ENCODE results near the gene AKAP6.

Gene AKAP6

GRCh38 chr14:32813401-32813800, 484.3 kb downstream of the AKAP6 start:
- TF ChIP-seq CTCF (IDR thresholded peaks at IDR 0.05; ENCODE audit: borderline replicate concordance, control extremely low read depth, extremely low read depth, insufficient read depth, missing control alignments) = no peak
- no peak for DNase-seq (ENCODE audit: low spot score)
- in situ Hi-C loops (cut with MboI; ENCODE audit: low sequenced_read_pairs, unreplicated experiment) = no loop called here

- no peak for DNase-seq (ENCODE audit: low spot score)
- TF ChIP-seq CTCF (IDR thresholded peaks at IDR 0.05; ENCODE audit: borderline replicate concordance, control extremely low read depth, extremely low read depth, insufficient read depth, missing control alignments) = no peak
- in situ Hi-C loops (cut with MboI; ENCODE audit: low sequenced_read_pairs, unreplicated experiment) = no loop called here
Measured at GRCh38 chr14:32814721-32815120, 485.6 kb downstream of the AKAP6 start.

GRCh38 chr14:32816588-32816987, 487.5 kb downstream of the AKAP6 start:
- in situ Hi-C loops (cut with MboI; ENCODE audit: low sequenced_read_pairs, unreplicated experiment) = no loop called here
- TF ChIP-seq CTCF (IDR thresholded peaks at IDR 0.05; ENCODE audit: borderline replicate concordance, control extremely low read depth, extremely low read depth, insufficient read depth, missing control alignments) = no peak
- DNase-seq (ENCODE audit: low spot score) = no peak

GRCh38 chr14:32817780-32818179, 488.7 kb downstream of the AKAP6 start:
- in situ Hi-C loops (cut with MboI; ENCODE audit: low sequenced_read_pairs, unreplicated experiment) = no loop called here
- no peak for TF ChIP-seq CTCF (IDR thresholded peaks at IDR 0.05; ENCODE audit: borderline replicate concordance, control extremely low read depth, extremely low read depth, insufficient read depth, missing control alignments)
- no peak for DNase-seq (ENCODE audit: low spot score)

- in situ Hi-C loops (cut with MboI; ENCODE audit: low sequenced_read_pairs, unreplicated experiment) = no loop called here
- DNase-seq (ENCODE audit: low spot score) = no peak
Measured at GRCh38 chr14:32818581-32818980, 489.5 kb downstream of the AKAP6 start.

GRCh38 chr14:32820181-32820580, 491.1 kb downstream of the AKAP6 start:
- in situ Hi-C loops (cut with MboI; ENCODE audit: low sequenced_read_pairs, unreplicated experiment) = no loop called here
- DNase-seq (ENCODE audit: low spot score) = no peak
- no peak for TF ChIP-seq CTCF (IDR thresholded peaks at IDR 0.05; ENCODE audit: borderline replicate concordance, control extremely low read depth, extremely low read depth, insufficient read depth, missing control alignments)

More at GRCh38 chr14:32818581-32818980, 489.5 kb downstream of the AKAP6 start:
- no peak for TF ChIP-seq CTCF (IDR thresholded peaks at IDR 0.05; ENCODE audit: borderline replicate concordance, control extremely low read depth, extremely low read depth, insufficient read depth, missing control alignments)

- in situ Hi-C loops (cut with MboI; ENCODE audit: low sequenced_read_pairs, unreplicated experiment) = no loop called here
Measured at GRCh38 chr14:32820682-32821081, 491.6 kb downstream of the AKAP6 start.

More at GRCh38 chr14:32820682-32821081, 491.6 kb downstream of the AKAP6 start:
- DNase-seq (ENCODE audit: low spot score) = no peak
- TF ChIP-seq CTCF (IDR thresholded peaks at IDR 0.05; ENCODE audit: borderline replicate concordance, control extremely low read depth, extremely low read depth, insufficient read depth, missing control alignments) = no peak

Data from GM13976 (cell line).